Measurements from ENCODE around the gene KCNJ18. TPM values are rescaled to one million over a fixed set of nuclear protein-coding genes. Genes with fewer than 3 reads are reported as not detected.
"Not testable (repeated sequence)": the region's sequence is repeated elsewhere in the genome, so short reads cannot be mapped to it uniquely, and the experiment has no call there.

The KCNJ18 gene
- total RNA-seq, 5 donors from 2014 or later (not counting 1 experiment from before 2014, with no cell fraction given): not detected

GRCh38 chr17:21659635-21660034 is 32.7 kb upstream of the KCNJ18 start:
- H3K27ac Mint-ChIP-seq; H3K4me1 ChIP-seq (ENCODE audit: control insufficient read depth in 1 of 2, extremely low read depth in 1 of 2, insufficient read depth in 2 of 2, low read length in 2 of 2); CTCF ChIA-PET; H3K36me3 ChIP-seq (ENCODE audit: control insufficient read depth in 2 of 2, extremely low read depth in 1 of 2, insufficient read depth in 1 of 2, low read length in 1 of 2); DNase-seq; H3K36me3 Mint-ChIP-seq; H3K4me3 ChIP-seq (ENCODE audit: control insufficient read depth in 1 of 2, extremely low read depth in 1 of 2, low read length in 1 of 2); H3K9me3 Mint-ChIP-seq; H3K4me1 Mint-ChIP-seq; H3K9me3 ChIP-seq; H3K27me3 ChIP-seq (replicated peaks in 1 of 2; ENCODE audit: control insufficient read depth in 2 of 2, extremely low read depth in 1 of 2, insufficient read depth in 2 of 2, low read length in 1 of 2); H3K27ac ChIP-seq (ENCODE audit: low read length); POLR2A ChIA-PET; ATAC-seq (replicated peaks in 1 of 4); H3K27me3 Mint-ChIP-seq; H3K4me3 Mint-ChIP-seq: not testable (repeated sequence)
- 32% methylated on average over 4 of the region's 7 CpGs for WGBS (ENCODE audit: insufficient coverage)

GRCh38 chr17:21661455-21661854 is 30.9 kb upstream of the KCNJ18 start:
- H3K4me3 Mint-ChIP-seq; H3K27me3 ChIP-seq (replicated peaks in 1 of 2; ENCODE audit: control insufficient read depth in 2 of 2, extremely low read depth in 1 of 2, insufficient read depth in 2 of 2, low read length in 1 of 2); POLR2A ChIA-PET; H3K27me3 Mint-ChIP-seq; H3K36me3 Mint-ChIP-seq; H3K9me3 Mint-ChIP-seq; DNase-seq; CTCF ChIA-PET; ATAC-seq (replicated peaks in 1 of 4); H3K9me3 ChIP-seq; H3K27ac Mint-ChIP-seq; H3K4me3 ChIP-seq (ENCODE audit: control insufficient read depth in 1 of 2, extremely low read depth in 1 of 2, low read length in 1 of 2); H3K4me1 Mint-ChIP-seq; H3K36me3 ChIP-seq (ENCODE audit: control insufficient read depth in 2 of 2, extremely low read depth in 1 of 2, insufficient read depth in 1 of 2, low read length in 1 of 2); H3K27ac ChIP-seq (ENCODE audit: low read length); H3K4me1 ChIP-seq (ENCODE audit: control insufficient read depth in 1 of 2, extremely low read depth in 1 of 2, insufficient read depth in 2 of 2, low read length in 2 of 2): not testable (repeated sequence)
- WGBS (ENCODE audit: insufficient coverage): no CpG with 5 or more reads among the region's 1 CpG

- not testable (repeated sequence) for H3K4me1 Mint-ChIP-seq, H3K4me3 Mint-ChIP-seq, DNase-seq
Observed at GRCh38 chr17:21663166-21663565, 29.2 kb upstream of the KCNJ18 start.

GRCh38 chr17:21663614-21664474 is 28.5 kb upstream of the KCNJ18 start:
- H3K4me3 Mint-ChIP-seq; H3K9me3 ChIP-seq; H3K27ac ChIP-seq (ENCODE audit: low read length); H3K27ac Mint-ChIP-seq; CTCF ChIA-PET; POLR2A ChIA-PET; H3K36me3 Mint-ChIP-seq; H3K27me3 Mint-ChIP-seq; DNase-seq; H3K4me1 ChIP-seq (ENCODE audit: control insufficient read depth in 1 of 2, extremely low read depth in 1 of 2, insufficient read depth in 2 of 2, low read length in 2 of 2); H3K27me3 ChIP-seq (replicated peaks in 1 of 2; ENCODE audit: control insufficient read depth in 2 of 2, extremely low read depth in 1 of 2, insufficient read depth in 2 of 2, low read length in 1 of 2); H3K36me3 ChIP-seq (ENCODE audit: control insufficient read depth in 2 of 2, extremely low read depth in 1 of 2, insufficient read depth in 1 of 2, low read length in 1 of 2); H3K4me1 Mint-ChIP-seq; H3K4me3 ChIP-seq (ENCODE audit: control insufficient read depth in 1 of 2, extremely low read depth in 1 of 2, low read length in 1 of 2): not testable (repeated sequence)
- peaks cover 11% of the 10 kb centered on the region in 3 donors for H3K9me3 Mint-ChIP-seq
- WGBS (ENCODE audit: insufficient coverage): 69% methylated on average over 6 of the region's 7 CpGs
- ATAC-seq (replicated peaks in 1 of 4): peak in 1 of 4 experiments; percentile 27

More at GRCh38 chr17:21663166-21663565, 29.2 kb upstream of the KCNJ18 start:
- H3K9me3 ChIP-seq; H3K4me3 ChIP-seq (ENCODE audit: control insufficient read depth in 1 of 2, extremely low read depth in 1 of 2, low read length in 1 of 2); H3K36me3 Mint-ChIP-seq; H3K4me1 ChIP-seq (ENCODE audit: control insufficient read depth in 1 of 2, extremely low read depth in 1 of 2, insufficient read depth in 2 of 2, low read length in 2 of 2); H3K27ac ChIP-seq (ENCODE audit: low read length); H3K36me3 ChIP-seq (ENCODE audit: control insufficient read depth in 2 of 2, extremely low read depth in 1 of 2, insufficient read depth in 1 of 2, low read length in 1 of 2); H3K27me3 Mint-ChIP-seq; H3K27ac Mint-ChIP-seq; CTCF ChIA-PET; POLR2A ChIA-PET; H3K27me3 ChIP-seq (replicated peaks in 1 of 2; ENCODE audit: control insufficient read depth in 2 of 2, extremely low read depth in 1 of 2, insufficient read depth in 2 of 2, low read length in 1 of 2); ATAC-seq (replicated peaks in 1 of 4): not testable (repeated sequence)
- peaks cover 11% of the 10 kb centered on the region in 3 donors for H3K9me3 Mint-ChIP-seq
- 80% methylated on average over 1 of the region's 3 CpGs for WGBS (ENCODE audit: insufficient coverage)

- WGBS (ENCODE audit: insufficient coverage): no CpG with 5 or more reads among the region's 1 CpG
- H3K27me3 Mint-ChIP-seq; H3K27me3 ChIP-seq (replicated peaks in 1 of 2; ENCODE audit: control insufficient read depth in 2 of 2, extremely low read depth in 1 of 2, insufficient read depth in 2 of 2, low read length in 1 of 2); H3K4me3 Mint-ChIP-seq; H3K27ac ChIP-seq (ENCODE audit: low read length); H3K36me3 Mint-ChIP-seq; H3K4me1 ChIP-seq (ENCODE audit: control insufficient read depth in 1 of 2, extremely low read depth in 1 of 2, insufficient read depth in 2 of 2, low read length in 2 of 2); H3K9me3 ChIP-seq; POLR2A ChIA-PET; H3K27ac Mint-ChIP-seq; ATAC-seq (replicated peaks in 1 of 4); H3K4me3 ChIP-seq (ENCODE audit: control insufficient read depth in 1 of 2, extremely low read depth in 1 of 2, low read length in 1 of 2); H3K36me3 ChIP-seq (ENCODE audit: control insufficient read depth in 2 of 2, extremely low read depth in 1 of 2, insufficient read depth in 1 of 2, low read length in 1 of 2); H3K4me1 Mint-ChIP-seq; CTCF ChIA-PET: not testable (repeated sequence)
- DNase-seq: peak in 1 of 35 experiments; percentile 1
- H3K9me3 Mint-ChIP-seq: peaks cover 11% of the 10 kb centered on the region in 3 donors
Observed at GRCh38 chr17:21665171-21665570, 27.2 kb upstream of the KCNJ18 start.

GRCh38 chr17:21665935-21666493 is 26.3 kb upstream of the KCNJ18 start:
- H3K27ac ChIP-seq (ENCODE audit: low read length); H3K27me3 ChIP-seq (replicated peaks in 1 of 2; ENCODE audit: control insufficient read depth in 2 of 2, extremely low read depth in 1 of 2, insufficient read depth in 2 of 2, low read length in 1 of 2); H3K4me3 ChIP-seq (ENCODE audit: control insufficient read depth in 1 of 2, extremely low read depth in 1 of 2, low read length in 1 of 2); H3K9me3 ChIP-seq; H3K4me3 Mint-ChIP-seq; CTCF ChIA-PET; H3K27me3 Mint-ChIP-seq; H3K36me3 Mint-ChIP-seq; H3K4me1 Mint-ChIP-seq; ATAC-seq (replicated peaks in 1 of 4); H3K4me1 ChIP-seq (ENCODE audit: control insufficient read depth in 1 of 2, extremely low read depth in 1 of 2, insufficient read depth in 2 of 2, low read length in 2 of 2); H3K36me3 ChIP-seq (ENCODE audit: control insufficient read depth in 2 of 2, extremely low read depth in 1 of 2, insufficient read depth in 1 of 2, low read length in 1 of 2); POLR2A ChIA-PET; H3K27ac Mint-ChIP-seq: not testable (repeated sequence)
- DNase-seq: peak in 1 of 35 experiments; percentile 13
- 50% methylated on average over 1 of the region's 2 CpGs for WGBS (ENCODE audit: insufficient coverage)
- peaks cover 11% of the 10 kb centered on the region in 3 donors for H3K9me3 Mint-ChIP-seq

All from T-cell (primary cell).